NCI-H82 treated with DMSO at 0.1 percent for 48 hours (cell line): ENCODE measurements around the gene MTRF1L.

Source experiments
- DNase-seq: peaks from one replicate; lab custom pipeline; 2025; ENCODE audit not compliant: unreplicated experiment; lab: John Stamatoyannopoulos, UW

The MTRF1L gene

GRCh38 chr6:153002613-153003365, at the start of gene MTRF1L:
Gene MTRF1L, minus strand, starts transcription at chr6:153002709. Its CDS starts 24 bp downstream, at chr6:153002685.
- peak; percentile 92 for DNase-seq

GRCh38 chr6:153051801-153052200, 49.3 kb upstream of the MTRF1L start:
- DNase-seq: no peak

GRCh38 chr6:153048631-153049030, 46.1 kb upstream of the MTRF1L start:
- DNase-seq: no peak

- DNase-seq: peak; percentile 36
Measured at GRCh38 chr6:153047386-153047785, 44.9 kb upstream of the MTRF1L start.

- DNase-seq: peak; percentile 82
Measured at GRCh38 chr6:153045271-153045670, 42.8 kb upstream of the MTRF1L start.

- no peak for DNase-seq
Measured at GRCh38 chr6:153044295-153044694, 41.8 kb upstream of the MTRF1L start.

GRCh38 chr6:153043719-153044118, 41.2 kb upstream of the MTRF1L start:
- no peak for DNase-seq

- no peak for DNase-seq
Measured at GRCh38 chr6:153038378-153039057, 36.0 kb upstream of the MTRF1L start.

GRCh38 chr6:153034139-153034538, 31.6 kb upstream of the MTRF1L start:
- DNase-seq: peak; percentile 79

GRCh38 chr6:153032255-153032882, 29.9 kb upstream of the MTRF1L start:
- DNase-seq: no peak

GRCh38 chr6:153031335-153031955, 28.9 kb upstream of the MTRF1L start:
- DNase-seq: no peak

- DNase-seq: no peak
Measured at GRCh38 chr6:153028963-153029362, 26.5 kb upstream of the MTRF1L start.

GRCh38 chr6:153028286-153028685, 25.8 kb upstream of the MTRF1L start:
- no peak for DNase-seq

GRCh38 chr6:153027480-153027879, 25.0 kb upstream of the MTRF1L start:
- DNase-seq: no peak

- no peak for DNase-seq
Measured at GRCh38 chr6:153024709-153025017, 22.2 kb upstream of the MTRF1L start.

GRCh38 chr6:153023977-153024708, 21.6 kb upstream of the MTRF1L start:
- DNase-seq: peak; percentile 15

- no peak for DNase-seq
Measured at GRCh38 chr6:153018355-153018754, 15.8 kb upstream of the MTRF1L start.

GRCh38 chr6:153016846-153017245, 14.3 kb upstream of the MTRF1L start:
- no peak for DNase-seq

- no peak for DNase-seq
Measured at GRCh38 chr6:153015094-153015640, 12.7 kb upstream of the MTRF1L start.

GRCh38 chr6:153013438-153013837, 10.9 kb upstream of the MTRF1L start:
- no peak for DNase-seq

GRCh38 chr6:153012856-153013255, 10.3 kb upstream of the MTRF1L start:
- DNase-seq: no peak
